ENCODE data around the gene SV2B.

Gene SV2B

GRCh38 chr15:91227766-91228165 lies 127.7 kb downstream of the SV2B start:
- no peak for TF ChIP-seq POLR2AphosphoS5 (IDR thresholded peaks at IDR 0.05; ENCODE audit: low read depth, low read length)
- no peak for TF ChIP-seq TAF1 (IDR thresholded peaks at IDR 0.05; ENCODE audit: borderline replicate concordance, insufficient read depth, low read length)
- no peak for TF ChIP-seq REST (IDR thresholded peaks at IDR 0.05; ENCODE audit: insufficient read depth in 1 of 2, low read depth in 2 of 2, low read length in 2 of 2)
- TF ChIP-seq FOXP2 (optimal IDR thresholded peaks at IDR 0.05; ENCODE audit: borderline replicate concordance, extremely low read depth, extremely low read length, insufficient read depth): no peak
- TF ChIP-seq SIN3A (IDR thresholded peaks at IDR 0.05; ENCODE audit: borderline replicate concordance, insufficient read depth, low read length): no peak

GRCh38 chr15:91228383-91228782 lies 128.3 kb downstream of the SV2B start:
- TF ChIP-seq TAF1 (IDR thresholded peaks at IDR 0.05; ENCODE audit: borderline replicate concordance, insufficient read depth, low read length) (no peak), POLR2AphosphoS5 (IDR thresholded peaks at IDR 0.05; ENCODE audit: low read depth, low read length) (no peak), FOXP2 (optimal IDR thresholded peaks at IDR 0.05; ENCODE audit: borderline replicate concordance, extremely low read depth, extremely low read length, insufficient read depth) (no peak), SIN3A (IDR thresholded peaks at IDR 0.05; ENCODE audit: borderline replicate concordance, insufficient read depth, low read length) (no peak), REST (IDR thresholded peaks at IDR 0.05; ENCODE audit: insufficient read depth in 1 of 2, low read depth in 2 of 2, low read length in 2 of 2) (no peak)

GRCh38 chr15:91228890-91229289 lies 128.8 kb downstream of the SV2B start:
- no peak for TF ChIP-seq TAF1 (IDR thresholded peaks at IDR 0.05; ENCODE audit: borderline replicate concordance, insufficient read depth, low read length)
- no peak for TF ChIP-seq SIN3A (IDR thresholded peaks at IDR 0.05; ENCODE audit: borderline replicate concordance, insufficient read depth, low read length)
- TF ChIP-seq FOXP2 (optimal IDR thresholded peaks at IDR 0.05; ENCODE audit: borderline replicate concordance, extremely low read depth, extremely low read length, insufficient read depth): no peak
- TF ChIP-seq POLR2AphosphoS5 (IDR thresholded peaks at IDR 0.05; ENCODE audit: low read depth, low read length): no peak
- no peak for TF ChIP-seq REST (IDR thresholded peaks at IDR 0.05; ENCODE audit: insufficient read depth in 1 of 2, low read depth in 2 of 2, low read length in 2 of 2)

- TF ChIP-seq POLR2AphosphoS5 (IDR thresholded peaks at IDR 0.05; ENCODE audit: low read depth, low read length) (no peak), TAF1 (IDR thresholded peaks at IDR 0.05; ENCODE audit: borderline replicate concordance, insufficient read depth, low read length) (no peak), REST (IDR thresholded peaks at IDR 0.05; ENCODE audit: insufficient read depth in 1 of 2, low read depth in 2 of 2, low read length in 2 of 2) (no peak), SIN3A (IDR thresholded peaks at IDR 0.05; ENCODE audit: borderline replicate concordance, insufficient read depth, low read length) (no peak), FOXP2 (optimal IDR thresholded peaks at IDR 0.05; ENCODE audit: borderline replicate concordance, extremely low read depth, extremely low read length, insufficient read depth) (no peak)
Observed at GRCh38 chr15:91231703-91232102, 131.6 kb downstream of the SV2B start.

GRCh38 chr15:91234759-91235158 lies 134.7 kb downstream of the SV2B start:
- TF ChIP-seq TAF1 (IDR thresholded peaks at IDR 0.05; ENCODE audit: borderline replicate concordance, insufficient read depth, low read length) (no peak), SIN3A (IDR thresholded peaks at IDR 0.05; ENCODE audit: borderline replicate concordance, insufficient read depth, low read length) (no peak), POLR2AphosphoS5 (IDR thresholded peaks at IDR 0.05; ENCODE audit: low read depth, low read length) (no peak), FOXP2 (optimal IDR thresholded peaks at IDR 0.05; ENCODE audit: borderline replicate concordance, extremely low read depth, extremely low read length, insufficient read depth) (no peak), REST (IDR thresholded peaks at IDR 0.05; ENCODE audit: insufficient read depth in 1 of 2, low read depth in 2 of 2, low read length in 2 of 2) (no peak)

Data from PFSK-1 (cell line).